GM18870 (cell line): ENCODE data around the gene GUSB.
"Not testable (repeated sequence)": the region's sequence is repeated elsewhere in the genome, so short reads cannot be mapped to it uniquely, and the experiment has no call there.

Experiments used
- ATAC-seq: cut with Tn5 transposase; IDR thresholded peaks from one replicate; pipeline ENCODE4 v1.9.1; 2021; ENCODE audit warnings: moderate library complexity; ENCODE audit not compliant: unreplicated experiment

The GUSB gene

GRCh38 chr7:65975814-65976445 lies 6.1 kb downstream of the GUSB start:
- no peak for ATAC-seq

- no peak for ATAC-seq
These were observed 7.1 kb downstream of the GUSB start for GRCh38 chr7:65974876-65975275.

DNA sequence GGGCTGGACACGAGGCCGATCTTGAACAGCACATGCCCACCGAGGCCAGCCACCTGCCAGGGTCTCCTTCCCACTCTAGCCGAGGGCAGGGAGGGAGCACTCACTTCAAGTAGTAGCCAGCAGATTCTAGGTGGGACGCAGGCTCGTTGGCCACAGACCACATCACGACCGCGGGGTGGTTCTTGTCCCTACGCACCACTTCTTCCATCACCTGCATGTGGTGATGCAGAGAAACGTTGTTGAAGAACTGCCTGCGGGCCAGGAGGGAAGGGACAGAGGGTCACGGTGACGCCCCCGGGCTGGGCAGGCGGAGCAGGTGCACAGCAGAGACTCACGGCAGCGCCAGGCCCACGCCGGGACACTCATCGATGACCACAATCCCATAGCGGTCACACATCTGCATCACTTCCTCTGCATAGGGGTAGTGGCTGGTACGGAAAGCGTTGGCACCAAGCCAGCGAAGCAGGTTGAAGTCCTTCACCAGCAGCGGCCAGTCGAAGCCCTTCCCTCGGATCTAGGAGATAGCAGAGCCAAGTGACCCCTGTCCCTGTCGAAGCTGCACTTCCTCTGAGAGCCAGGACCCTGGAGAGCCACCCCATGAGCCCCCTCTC lies 7.7 kb downstream of the GUSB start:
- ATAC-seq: no peak

GRCh38 chr7:65972976-65973375 lies 9.0 kb downstream of the GUSB start:
- no peak for ATAC-seq

DNA sequence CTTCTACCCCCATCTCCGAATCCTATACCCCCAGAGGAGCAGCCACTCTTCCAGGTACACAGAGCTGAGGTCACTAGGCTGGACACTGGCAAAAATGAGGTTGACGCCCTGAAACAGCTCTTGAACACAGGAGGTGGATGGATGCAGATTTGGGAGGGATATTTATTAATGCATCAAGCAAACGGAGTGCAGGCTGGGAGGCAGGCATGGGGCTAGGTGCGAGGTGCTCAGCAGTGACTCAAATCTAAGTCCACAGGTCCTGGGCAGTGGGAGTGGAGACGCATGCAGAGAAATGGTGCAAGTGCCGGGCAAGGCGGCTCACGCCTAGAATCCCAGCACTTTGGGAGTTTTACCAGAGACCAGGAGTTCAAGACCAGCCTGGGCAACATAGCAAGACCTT lies 11.0 kb downstream of the GUSB start:
- no peak for ATAC-seq

DNA sequence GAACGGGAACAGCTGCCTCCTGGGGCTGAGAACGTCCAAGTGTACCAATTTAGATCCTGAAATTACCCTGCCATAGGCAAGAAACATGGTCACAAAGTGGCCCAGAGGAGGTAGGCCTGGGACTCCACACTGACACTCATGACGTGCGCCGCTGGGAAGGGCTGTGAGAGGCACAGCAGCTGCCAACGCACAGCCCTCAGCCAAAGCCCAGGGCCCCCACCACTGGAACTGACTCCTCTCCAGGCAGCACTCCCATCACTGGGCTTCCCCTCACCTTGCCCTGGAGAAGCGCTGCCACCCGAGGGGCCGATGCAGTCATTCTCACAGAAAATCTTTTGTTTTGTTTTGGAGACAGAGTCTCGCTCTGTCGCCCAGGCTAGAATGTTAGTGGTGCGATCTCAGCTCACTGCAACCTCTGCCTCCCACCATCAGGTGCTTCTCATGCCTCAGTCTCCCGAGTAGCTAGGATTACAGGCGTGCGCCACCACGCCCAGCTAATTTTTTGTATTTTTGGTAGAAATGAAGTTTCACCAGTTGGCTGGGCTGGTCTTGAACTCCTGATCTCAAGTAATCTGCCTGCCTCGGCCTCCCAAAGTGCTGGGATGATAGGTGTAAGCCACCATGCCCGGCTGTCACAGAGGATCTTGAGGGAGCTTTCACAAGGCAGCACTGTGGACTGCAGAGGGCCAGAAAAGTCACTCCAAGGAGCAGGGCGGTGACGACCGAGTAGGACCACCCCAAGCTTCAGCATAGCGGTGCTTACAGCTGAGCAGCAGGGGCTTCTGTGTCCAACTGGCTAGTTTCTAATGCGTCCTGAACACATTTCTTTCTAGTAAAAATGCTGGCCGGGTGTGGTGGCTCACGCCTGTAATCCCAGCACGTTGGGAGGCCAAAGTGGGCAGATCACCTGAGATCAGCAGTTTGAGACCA lies 13.5 kb downstream of the GUSB start:
- no peak for ATAC-seq

GRCh38 chr7:65967361-65968155 lies 14.5 kb downstream of the GUSB start:
- ATAC-seq: no peak

GRCh38 chr7:65966146-65966545 lies 15.9 kb downstream of the GUSB start:
- ATAC-seq: no peak

DNA sequence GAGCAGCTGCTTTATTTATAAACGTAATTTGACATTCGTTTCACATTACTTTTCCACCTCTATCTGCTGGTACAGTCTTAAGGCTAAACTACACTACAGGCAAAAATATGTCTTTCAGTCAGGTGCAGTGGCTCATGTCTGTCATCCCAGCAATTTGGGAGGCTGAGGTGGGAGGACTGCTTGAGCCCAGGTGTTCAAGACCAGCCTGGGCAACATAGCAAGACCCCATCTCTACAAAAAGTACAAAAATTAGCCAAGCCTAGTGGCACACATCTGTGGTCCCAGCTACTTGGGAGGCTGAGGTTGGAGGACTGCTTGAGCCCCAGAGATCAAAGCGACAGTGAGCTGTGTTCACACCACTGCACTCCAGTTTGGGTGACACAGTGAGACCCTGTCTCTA lies 17.3 kb downstream of the GUSB start:
- not testable (repeated sequence) for ATAC-seq

DNA sequence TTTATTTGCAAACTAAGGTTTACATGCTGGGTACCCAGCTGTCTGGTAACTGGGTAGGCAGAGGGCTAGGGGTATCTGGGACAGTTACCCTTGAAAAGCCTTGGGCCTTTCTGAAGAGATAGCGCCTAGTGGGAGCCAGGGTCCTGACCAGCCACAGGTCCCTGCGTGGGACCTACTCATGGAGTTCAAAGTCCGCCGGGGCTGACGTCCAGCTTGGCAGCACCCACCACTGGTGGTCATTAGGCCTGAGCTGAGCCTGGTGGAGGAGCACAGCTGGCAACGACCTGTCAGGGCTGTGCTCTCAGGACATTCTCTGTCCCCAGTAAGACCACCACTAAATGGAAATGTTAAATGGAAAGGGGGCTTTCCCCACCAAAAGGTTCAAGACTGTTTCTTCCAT lies 20.0 kb downstream of the GUSB start:
- no peak for ATAC-seq

DNA sequence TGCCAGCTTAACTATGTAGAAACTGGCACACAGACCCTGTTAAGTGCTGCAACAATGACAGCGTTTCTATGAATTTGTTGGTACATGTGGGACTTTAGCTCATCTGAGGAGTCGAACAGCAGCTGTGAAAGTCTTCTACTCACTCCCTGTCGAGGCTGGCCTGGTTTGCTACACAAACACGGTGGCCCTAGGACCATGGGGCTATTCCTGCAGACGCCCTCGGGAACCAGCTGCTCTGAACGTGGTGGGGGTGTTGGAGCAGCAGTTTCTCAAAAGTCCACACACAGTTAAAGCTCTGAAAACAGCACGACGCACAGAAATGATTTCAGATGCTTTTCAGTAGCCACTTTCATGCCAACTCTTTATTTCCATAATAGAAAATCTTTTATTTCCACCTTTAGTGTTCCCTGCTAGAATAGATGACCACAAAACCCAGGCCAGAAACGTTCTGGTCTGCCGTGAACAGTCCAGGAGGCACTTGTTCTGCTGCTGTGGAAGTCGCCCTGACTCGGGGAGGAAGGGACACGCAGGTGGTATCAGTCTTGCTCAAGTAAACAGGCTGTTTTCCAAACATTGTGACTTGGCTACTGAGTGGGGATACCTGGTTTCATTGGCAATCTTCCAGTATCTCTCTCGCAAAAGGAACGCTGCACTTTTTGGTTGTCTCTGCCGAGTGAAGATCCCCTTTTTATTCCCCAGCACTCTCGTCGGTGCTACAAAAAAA lies 21.5 kb downstream of the GUSB start:
- ATAC-seq: no peak

DNA sequence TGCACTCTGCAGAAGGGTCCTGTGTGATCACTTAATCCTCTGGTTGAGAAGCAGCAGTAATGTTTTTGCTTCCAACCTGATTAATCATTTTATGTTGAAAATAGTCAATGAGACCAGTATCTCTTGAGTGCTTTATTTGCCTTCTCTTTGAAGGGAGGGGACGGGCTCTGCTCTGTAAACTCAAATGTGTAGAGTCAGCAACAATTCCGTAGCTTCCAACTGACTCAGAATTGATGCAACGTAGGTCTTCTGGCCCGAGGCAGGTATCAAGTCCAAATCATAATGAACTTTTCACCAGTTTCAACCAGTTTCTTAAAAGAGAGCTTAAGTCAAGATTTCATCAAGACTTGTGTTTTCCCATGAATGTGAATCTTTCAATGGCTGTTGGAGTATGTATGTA lies 26.3 kb downstream of the GUSB start:
- ATAC-seq: no peak

- ATAC-seq: no peak
These were observed 28.0 kb downstream of the GUSB start for GRCh38 chr7:65953890-65954450.

DNA sequence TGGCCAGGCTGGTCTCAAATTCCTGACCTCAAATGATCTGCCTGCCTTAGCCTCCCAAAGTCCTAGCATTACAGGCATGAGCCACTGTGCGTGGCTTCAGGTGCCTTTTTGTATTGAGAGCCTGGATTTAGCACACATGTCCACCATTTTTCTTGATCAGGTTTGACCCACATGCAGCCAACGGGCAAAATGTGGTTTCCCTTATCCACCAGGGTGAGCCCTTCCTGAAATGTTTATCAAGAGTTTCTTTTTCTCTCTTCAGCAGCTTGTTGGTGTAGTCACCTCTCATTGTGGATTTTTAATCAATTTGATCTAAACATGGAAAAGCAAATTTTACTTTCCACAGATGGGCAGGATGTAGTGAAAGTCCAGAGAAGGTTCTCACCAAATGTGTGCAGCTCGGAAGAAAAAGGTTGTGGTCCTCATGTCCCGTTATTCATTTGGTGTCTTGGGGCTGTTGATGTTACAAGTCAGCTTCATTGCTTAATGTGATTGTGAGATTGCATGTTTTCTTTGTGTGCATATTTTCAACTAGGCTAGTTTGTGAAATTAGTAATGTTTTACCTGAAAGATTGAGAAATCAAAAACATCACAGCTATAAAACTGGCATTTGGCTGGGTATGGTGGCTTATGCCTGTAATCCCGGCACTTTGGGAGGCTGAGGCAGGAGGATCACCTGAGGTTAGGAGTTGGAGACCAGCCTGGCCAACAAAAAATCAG lies 28.9 kb downstream of the GUSB start:
- ATAC-seq: no peak

GRCh38 chr7:65951837-65952578 lies 30.0 kb downstream of the GUSB start:
- no peak for ATAC-seq

DNA sequence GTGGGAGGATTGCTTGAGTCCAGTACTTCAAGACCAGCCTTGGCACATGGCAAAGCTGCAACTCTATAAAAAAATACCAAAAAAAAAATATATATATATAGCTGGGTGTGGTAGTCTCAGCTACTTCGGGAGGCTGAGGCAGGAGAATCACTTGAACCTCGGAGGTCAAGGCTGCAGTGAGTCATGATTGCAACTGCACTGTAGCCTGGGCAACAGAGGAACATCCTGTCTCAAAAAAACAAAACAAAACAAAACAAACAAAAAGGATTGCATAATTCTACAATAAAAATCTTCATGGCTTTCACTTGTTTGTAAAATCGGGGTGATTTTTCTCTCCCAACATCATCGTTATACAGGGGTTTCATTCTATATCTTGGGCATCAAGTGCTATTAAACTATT lies 35.1 kb downstream of the GUSB start:
- no peak for ATAC-seq

DNA sequence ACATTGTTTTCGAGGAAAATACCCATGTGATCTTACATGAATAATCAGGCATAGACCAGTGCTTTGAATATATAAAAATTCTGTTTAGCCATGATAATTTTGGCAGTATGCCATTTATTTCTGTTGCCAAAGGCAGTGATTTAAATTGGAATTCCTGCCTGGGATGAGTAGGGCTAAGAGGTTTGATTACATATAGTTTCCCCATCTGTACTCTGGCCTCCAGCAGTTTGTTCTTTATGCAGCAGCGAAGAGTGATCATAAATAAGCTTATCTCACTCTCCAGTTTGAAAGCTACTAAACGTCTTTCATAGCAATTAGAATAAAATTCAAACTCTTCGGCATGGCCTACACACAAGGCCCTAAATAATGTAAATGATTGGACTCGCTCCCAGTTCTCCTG lies 36.2 kb downstream of the GUSB start:
- ATAC-seq: not testable (repeated sequence)

DNA sequence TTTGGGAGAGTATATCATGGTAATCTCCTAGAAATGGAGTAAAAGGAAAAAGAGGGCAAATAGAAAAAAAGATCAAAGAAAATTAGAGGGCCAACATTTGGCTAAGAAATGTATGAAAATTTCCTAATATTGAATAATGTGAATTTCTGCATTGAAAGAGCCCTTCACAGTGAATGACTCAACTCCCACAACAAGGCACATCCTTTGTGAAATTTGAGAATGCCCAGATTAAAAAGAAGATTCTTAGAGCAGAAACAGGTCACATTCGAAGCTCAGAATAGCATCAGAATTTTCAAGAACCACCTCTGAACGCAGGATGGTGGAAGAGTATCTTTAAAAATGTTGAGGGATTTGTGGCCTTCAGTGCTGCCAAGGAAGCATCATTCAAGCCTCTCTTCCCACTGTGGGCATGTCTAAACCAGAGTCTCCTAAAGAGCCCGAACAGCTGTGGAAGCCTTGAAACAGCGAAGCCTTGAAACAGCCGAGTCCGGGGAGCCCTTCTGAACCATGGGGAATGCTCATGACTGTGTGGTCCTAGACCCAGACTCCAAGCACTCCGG lies 43.6 kb downstream of the GUSB start:
- no peak for ATAC-seq

DNA sequence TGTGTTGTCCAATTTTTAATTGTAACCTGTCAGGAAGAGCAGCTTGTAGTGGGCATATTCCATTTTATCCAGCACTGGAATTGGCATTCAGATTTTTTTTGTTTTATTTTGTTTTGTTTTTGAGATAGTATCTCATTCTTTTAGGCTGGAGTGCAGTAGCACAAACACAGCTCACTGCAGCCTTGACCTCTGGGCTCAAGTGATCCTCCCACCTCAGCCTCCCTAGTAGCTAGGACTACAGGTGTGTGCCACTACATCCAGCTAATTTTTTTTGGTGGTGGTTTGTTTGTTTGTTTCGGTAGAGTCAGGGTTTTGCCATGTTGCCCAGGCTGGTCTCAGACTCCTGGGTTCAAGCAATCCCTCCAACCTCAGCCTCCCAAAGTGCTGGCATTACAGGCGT lies 44.7 kb downstream of the GUSB start:
- no peak for ATAC-seq
